Measurements from ENCODE around the gene SLC1A1.

The SLC1A1 gene

GRCh38 chr9:4603830-4604229, 113.6 kb downstream of the SLC1A1 start:
- no peak for TF ChIP-seq TAF1 (IDR thresholded peaks at IDR 0.05; ENCODE audit: borderline replicate concordance, insufficient read depth, low read length)
- TF ChIP-seq SIN3A (IDR thresholded peaks at IDR 0.05; ENCODE audit: borderline replicate concordance, insufficient read depth, low read length), result no peak
- no peak for TF ChIP-seq FOXP2 (optimal IDR thresholded peaks at IDR 0.05; ENCODE audit: borderline replicate concordance, extremely low read depth, extremely low read length, insufficient read depth)

GRCh38 chr9:4604678-4605095, 114.4 kb downstream of the SLC1A1 start:
- TF ChIP-seq POLR2AphosphoS5 (IDR thresholded peaks at IDR 0.05; ENCODE audit: low read depth, low read length) (no peak), SIN3A (IDR thresholded peaks at IDR 0.05; ENCODE audit: borderline replicate concordance, insufficient read depth, low read length) (no peak), FOXP2 (optimal IDR thresholded peaks at IDR 0.05; ENCODE audit: borderline replicate concordance, extremely low read depth, extremely low read length, insufficient read depth) (no peak), TAF1 (IDR thresholded peaks at IDR 0.05; ENCODE audit: borderline replicate concordance, insufficient read depth, low read length) (no peak), REST (IDR thresholded peaks at IDR 0.05; ENCODE audit: insufficient read depth in 1 of 2, low read depth in 2 of 2, low read length in 2 of 2) (no peak)

DNA sequence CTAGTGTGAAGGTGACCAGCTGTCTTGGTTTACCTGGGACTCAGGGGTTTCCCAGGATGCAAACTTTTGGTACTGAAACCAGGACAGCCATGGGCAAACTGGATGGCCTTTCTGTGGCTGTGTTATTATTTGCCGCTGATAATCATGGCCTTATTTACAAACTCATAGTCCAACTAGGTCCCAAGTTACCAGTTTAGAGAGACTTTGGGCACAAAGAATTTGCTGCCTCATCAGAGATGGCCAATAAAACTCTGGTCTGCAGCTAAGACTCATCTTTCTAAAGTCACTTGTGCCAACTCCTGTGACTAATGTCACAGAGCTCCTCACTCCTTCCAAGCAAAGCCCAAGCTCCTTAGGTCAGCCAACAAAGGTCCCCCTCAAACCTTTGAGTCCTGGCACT, 124.4 kb downstream of the SLC1A1 start:
- TF ChIP-seq REST (IDR thresholded peaks at IDR 0.05; ENCODE audit: insufficient read depth in 1 of 2, low read depth in 2 of 2, low read length in 2 of 2), result no peak
- no peak for TF ChIP-seq FOXP2 (optimal IDR thresholded peaks at IDR 0.05; ENCODE audit: borderline replicate concordance, extremely low read depth, extremely low read length, insufficient read depth)
- no peak for TF ChIP-seq SIN3A (IDR thresholded peaks at IDR 0.05; ENCODE audit: borderline replicate concordance, insufficient read depth, low read length)
- no peak for TF ChIP-seq POLR2AphosphoS5 (IDR thresholded peaks at IDR 0.05; ENCODE audit: low read depth, low read length)
- no peak for TF ChIP-seq TAF1 (IDR thresholded peaks at IDR 0.05; ENCODE audit: borderline replicate concordance, insufficient read depth, low read length)

GRCh38 chr9:4615251-4615650, 125.0 kb downstream of the SLC1A1 start:
- TF ChIP-seq POLR2AphosphoS5 (IDR thresholded peaks at IDR 0.05; ENCODE audit: low read depth, low read length) (no peak), TAF1 (IDR thresholded peaks at IDR 0.05; ENCODE audit: borderline replicate concordance, insufficient read depth, low read length) (no peak), REST (IDR thresholded peaks at IDR 0.05; ENCODE audit: insufficient read depth in 1 of 2, low read depth in 2 of 2, low read length in 2 of 2) (no peak), SIN3A (IDR thresholded peaks at IDR 0.05; ENCODE audit: borderline replicate concordance, insufficient read depth, low read length) (no peak), FOXP2 (optimal IDR thresholded peaks at IDR 0.05; ENCODE audit: borderline replicate concordance, extremely low read depth, extremely low read length, insufficient read depth) (no peak)

DNA sequence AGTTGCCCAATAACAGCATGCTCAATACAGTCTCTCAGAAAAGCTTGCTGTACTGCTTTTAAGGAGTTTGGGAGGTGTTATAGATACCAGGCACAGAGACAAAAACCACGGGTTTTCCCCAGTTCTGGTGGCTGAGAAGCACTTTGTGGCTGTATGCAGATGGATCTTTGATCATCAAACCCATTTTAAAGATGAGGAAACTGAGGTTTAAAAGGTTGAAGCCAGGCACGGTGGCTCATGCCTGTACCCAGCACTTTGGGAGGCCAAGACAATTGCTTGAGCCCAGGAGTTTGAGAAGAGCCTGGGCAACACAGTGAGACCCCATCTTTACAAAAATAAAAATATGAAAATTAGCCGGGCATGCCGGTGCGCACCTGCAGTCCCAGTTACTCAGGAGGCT, 125.5 kb downstream of the SLC1A1 start:
- no peak for TF ChIP-seq SIN3A (IDR thresholded peaks at IDR 0.05; ENCODE audit: borderline replicate concordance, insufficient read depth, low read length)

DNA sequence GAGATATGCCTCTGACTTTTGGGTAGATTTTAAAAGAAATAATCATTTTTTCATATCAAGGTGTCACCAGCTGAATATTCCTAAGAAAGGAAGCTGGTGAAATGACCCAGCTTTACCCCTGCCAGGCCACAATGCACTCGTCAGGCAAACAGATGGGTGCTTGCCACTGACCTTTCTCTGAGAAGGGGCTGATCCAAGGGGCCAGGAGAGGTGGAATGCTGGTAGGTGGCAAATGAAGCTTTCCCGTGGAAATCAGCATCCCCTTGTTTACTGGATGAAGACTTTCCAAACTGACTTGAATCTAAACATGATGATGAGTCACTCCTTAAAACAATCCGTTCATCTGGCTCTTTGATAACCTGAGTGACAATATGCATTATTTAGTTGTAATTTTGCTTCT, 127.5 kb downstream of the SLC1A1 start:
- TF ChIP-seq TAF1 (IDR thresholded peaks at IDR 0.05; ENCODE audit: borderline replicate concordance, insufficient read depth, low read length), result no peak
- TF ChIP-seq REST (IDR thresholded peaks at IDR 0.05; ENCODE audit: insufficient read depth in 1 of 2, low read depth in 2 of 2, low read length in 2 of 2), result no peak
- no peak for TF ChIP-seq FOXP2 (optimal IDR thresholded peaks at IDR 0.05; ENCODE audit: borderline replicate concordance, extremely low read depth, extremely low read length, insufficient read depth)
- TF ChIP-seq POLR2AphosphoS5 (IDR thresholded peaks at IDR 0.05; ENCODE audit: low read depth, low read length), result no peak
- no peak for TF ChIP-seq SIN3A (IDR thresholded peaks at IDR 0.05; ENCODE audit: borderline replicate concordance, insufficient read depth, low read length)

Data from PFSK-1 (cell line).